GM21576 (cell line): Measurements from ENCODE around the gene COMT.

Experiments
- ATAC-seq: cut with Tn5 transposase; IDR thresholded peaks from one replicate; pipeline ENCODE4 v1.9.1; 2021; ENCODE audit warnings: mild to moderate bottlenecking, moderate library complexity; ENCODE audit not compliant: unreplicated experiment

COMT gene

DNA sequence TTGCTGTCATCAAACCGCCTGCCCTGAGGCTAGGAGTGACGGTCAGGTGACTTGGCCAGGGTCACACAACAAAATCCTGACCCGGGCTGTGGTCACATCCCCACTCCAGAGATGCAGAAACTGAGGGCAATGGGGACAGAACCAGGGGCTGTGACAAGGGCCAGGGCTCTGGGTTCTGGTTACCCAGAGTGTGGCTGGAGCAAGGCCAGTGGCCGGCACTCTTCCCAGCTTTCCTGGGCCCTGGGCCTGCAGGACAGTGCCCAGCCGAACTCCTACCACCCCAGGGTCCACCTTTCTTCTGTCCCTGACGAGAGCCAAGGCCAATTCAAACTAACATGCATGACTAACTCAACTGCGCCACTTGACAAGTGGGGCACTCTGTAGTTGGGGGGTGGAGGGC is 39.2 kb downstream of the COMT start:
- no peak for ATAC-seq

DNA sequence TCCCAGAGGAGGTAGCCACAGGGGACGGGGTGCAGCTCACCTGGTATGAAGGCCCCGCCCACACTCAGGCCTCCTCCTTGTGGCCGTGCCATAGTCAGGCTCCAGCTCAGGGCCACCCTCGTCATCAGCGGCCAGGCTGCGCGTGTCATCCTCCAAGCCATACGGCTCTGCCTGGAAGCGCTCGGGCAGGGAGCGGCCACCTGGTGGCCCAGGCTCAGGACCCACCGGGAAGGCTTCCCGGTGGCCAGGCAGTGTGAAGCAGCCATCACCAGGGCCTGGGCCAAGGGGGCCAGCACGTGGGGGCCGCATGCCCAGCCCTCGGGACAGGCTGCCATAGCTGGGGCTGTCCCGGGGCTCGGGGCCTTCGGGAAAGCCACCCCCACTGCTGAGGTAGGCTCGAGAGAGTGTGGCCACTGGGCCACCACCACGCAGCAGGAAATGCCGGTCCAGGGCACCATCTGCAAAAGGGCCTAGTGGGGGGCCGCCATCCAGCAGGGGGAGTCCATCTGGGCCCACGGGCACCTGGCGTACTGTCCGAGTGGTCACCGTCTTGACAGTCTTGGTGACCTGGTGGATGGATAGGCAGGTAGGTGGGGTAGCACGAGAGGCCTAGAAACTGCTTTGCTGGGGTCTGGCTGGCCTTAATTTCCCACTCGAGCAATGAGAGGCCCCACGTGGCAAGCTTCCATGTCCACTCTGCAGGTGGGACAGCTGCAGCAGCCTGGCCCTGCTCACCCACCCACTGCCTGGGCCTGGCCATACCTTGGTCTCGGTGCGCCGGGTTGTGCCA is 39.8 kb downstream of the COMT start:
- no peak for ATAC-seq

DNA sequence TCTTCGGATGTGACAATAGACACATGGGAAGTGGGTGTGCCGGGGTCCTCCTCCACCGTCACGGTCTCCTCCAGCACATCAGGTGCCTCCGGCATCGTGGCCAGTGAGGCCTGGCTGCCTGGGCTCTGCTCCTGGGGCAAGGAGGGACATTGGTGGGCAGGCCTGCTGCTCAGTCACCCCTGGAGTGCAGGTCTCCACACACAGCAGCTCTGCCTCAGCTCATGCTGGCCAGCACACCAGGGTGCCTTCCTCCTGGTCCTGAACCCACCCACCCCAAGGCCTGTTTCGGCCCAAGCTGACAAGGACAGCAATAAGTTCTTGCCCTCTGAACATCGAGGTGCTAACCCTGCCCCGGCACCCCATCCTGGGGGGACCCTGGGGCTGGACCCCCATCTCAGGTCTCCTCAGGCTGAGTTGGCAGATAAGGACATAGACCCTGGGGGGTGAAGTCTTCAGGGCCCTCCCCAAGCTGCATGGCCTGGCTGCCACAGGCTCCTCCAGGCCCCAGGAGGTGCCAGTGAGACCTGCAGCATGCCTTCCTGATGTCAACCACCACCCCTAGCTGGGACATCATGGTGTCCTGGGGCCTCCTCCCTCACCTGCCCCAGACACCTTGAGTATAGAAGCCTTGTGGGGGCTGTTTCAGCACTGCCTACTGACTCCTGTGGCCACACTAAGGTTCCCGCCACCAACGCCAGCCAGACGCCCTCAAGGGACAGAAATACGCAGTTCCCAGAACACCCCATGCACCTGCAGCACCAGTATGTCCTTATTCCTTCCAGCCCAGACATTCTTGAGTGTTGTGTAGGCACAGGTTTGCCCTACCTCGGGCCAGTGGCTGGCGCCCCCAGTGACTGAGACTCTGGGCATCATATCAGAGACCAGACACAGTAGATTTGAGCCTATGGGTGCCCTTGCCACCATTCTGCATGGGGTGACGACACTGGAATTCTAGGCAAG is 40.7 kb downstream of the COMT start:
- no peak for ATAC-seq

DNA sequence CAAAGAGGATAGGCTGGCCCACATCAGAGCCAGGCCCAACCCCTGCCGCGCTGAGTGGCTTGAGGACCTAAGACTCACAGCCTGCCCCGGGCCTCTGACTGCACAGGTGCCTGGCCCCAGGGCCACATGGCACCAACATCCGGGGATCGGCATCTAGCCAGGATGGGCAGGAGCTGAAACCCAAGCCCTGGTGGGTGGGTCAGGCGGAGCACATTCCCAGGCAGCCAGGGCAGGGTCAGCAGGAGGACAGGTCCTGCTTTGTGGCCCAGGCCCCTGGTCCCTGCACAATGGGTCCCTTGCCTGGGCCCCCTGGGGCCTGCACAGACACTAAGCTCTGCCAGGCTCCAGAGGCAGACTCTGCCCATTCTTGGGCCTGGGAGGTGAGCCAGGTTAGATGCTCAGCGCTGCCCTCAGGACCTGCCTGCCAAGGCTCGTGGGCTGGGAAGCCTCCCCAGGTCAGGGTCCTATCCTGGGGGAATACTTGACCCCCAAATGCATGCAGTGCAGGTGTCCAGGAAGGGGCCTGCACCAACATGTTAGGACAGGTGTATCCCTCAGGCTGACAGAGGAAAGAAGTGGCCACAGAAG is 41.5 kb downstream of the COMT start:
- ATAC-seq = no peak

DNA sequence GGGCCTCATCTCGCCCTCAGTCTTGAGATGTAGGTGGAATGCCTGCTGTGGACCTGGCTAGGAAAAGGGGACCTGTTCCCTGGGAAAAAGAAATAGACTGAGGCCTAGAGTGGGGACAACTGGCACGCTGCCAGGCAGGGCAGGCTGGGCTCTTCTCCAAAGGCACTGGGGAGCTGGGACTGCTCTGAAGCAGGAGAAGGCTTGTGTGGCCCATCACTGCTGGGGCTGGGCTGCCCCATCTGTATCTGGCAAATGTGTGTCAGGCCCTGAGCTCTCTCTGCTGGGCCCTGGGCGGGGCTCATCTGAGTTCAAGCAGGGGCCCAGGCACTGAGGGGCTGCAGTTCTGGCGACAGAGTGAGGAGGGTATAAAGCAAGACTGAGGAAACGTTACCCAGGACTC is 42.2 kb downstream of the COMT start:
- ATAC-seq = no peak

DNA sequence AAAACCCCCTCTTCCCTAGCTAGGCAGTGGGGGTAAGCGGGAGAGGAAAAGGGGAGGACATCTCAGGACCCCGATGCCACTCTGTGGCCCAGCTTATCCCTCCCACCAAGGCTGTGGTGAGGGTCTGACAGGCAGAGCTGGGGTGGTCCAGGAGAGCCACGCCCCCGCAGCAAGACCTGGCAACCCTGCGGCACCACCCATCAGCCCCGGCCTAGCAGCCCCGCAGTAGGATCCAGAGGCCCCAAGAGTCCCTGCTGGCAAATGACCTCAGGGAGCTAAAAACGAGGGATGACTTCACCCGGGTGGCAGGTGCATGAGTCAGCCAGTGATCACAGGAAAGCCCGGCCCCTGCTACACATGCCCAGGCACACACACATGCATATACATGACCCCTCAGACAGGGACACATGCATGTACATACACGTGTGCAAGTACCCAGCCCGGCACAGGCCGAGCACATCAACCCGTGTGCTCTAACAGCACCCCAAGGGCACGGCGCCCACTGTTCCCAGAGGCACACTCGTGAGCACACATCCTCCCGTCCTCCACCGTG is 42.7 kb downstream of the COMT start:
- no peak for ATAC-seq

DNA sequence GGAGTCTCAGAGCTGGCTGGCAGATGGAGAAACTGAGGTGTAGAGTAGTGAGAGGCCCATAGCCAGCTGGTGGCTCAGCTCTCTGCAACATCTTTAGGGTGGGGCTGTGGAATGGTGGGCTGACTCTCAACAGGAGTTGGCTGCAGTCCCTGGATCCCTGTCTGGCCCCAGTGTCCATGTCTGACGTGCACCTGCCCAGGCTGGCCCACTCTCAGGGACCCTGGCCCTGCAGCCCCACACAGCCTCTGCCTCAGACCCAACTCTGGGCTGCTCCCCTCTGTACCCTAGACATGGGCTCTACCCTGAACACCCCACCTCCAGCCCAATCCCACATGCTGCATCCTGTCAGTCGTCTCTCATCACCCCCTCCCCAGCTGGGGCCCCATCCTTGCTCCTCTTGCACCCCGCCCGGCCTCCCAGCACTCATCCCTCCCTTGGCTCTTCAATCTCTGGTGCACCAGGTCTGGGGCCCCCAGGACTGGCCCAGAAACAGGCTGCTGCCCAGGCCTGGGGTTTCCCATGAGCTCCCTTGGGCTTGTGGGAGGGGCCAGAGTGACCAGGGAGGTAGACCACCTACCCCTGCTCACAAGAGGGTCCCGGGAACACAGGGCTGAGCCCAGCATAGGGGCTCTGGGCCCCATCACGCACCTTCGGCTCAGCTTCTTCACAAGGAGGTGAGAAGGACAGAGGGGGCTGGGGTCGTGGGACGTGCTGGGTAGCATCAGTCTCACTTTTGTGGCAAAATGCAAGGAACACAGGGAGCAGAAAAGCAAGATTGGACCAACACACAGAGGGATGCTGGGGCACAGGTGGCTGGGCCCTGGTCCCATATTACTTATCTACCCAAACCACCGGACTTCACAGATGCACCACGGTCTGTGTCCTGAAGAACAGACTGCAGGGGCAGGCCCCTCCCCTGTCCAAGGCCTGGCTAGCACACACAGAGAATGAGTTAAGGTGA is 43.6 kb downstream of the COMT start:
- ATAC-seq = no peak

DNA sequence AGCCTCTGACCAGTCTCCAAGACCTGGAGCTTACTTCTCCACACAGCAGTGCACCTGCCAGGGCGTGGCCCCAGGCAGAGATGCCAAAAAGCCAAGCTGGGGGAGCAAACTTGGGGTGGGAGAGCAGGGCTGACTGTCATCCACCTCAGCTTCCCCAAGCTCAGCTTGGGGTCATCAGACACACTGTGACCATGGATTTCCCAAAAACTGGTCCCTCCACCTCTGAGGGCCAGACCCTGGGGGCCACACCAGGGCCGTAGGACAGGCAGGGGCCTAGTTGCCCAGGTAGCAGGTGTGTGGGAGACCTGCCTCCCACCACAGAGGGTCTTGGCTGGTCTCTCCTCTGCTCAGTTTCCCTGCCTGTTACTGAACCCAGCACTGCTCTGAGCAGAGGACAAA is 44.4 kb downstream of the COMT start:
- ATAC-seq = no peak

DNA sequence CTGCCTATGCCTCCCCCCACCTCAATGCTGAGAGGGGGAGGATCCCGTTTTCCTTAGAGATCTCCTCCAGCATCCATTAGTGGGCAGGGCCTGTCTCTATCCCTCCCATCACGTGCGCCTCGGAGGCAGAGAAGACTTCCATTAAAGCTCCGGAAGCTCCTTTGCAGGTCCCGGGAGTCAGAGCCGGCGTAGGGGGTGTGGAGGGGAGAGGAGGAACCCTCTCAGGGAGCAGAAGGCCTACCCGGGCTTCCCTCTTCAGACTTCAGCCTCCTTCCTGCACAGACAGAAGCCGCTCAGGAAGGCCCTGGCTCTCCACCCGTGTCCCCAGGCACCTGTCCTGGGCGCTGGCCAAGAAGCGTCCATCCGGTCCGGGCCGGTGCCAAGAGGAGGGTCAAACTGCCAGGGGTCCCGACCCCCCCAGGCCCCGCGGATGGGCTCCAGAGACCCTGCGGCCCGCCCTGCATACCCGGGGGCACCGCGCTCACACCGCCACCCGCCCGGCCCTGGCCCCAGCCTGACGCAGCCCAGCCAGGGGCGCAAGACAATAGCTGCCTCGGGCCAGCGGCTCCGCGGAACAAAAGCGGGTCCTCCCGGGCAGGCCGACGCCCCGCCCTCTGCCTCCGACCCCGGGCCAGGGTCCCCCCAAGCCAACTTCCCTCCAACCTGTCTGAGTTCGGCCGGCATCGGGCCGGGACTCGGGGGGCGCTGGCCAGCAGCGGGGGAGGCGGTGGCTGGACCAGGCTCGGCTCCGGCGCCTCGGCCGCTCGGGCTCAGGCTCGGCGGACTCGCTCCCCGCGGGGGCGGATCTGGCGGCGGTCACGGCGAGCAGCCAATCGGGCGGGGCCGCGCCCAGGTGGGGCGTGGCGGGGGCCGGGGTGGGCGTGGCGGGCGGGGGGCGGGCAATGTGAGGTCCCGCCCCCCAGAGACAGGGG is 45.1 kb downstream of the COMT start:
- no peak for ATAC-seq

DNA sequence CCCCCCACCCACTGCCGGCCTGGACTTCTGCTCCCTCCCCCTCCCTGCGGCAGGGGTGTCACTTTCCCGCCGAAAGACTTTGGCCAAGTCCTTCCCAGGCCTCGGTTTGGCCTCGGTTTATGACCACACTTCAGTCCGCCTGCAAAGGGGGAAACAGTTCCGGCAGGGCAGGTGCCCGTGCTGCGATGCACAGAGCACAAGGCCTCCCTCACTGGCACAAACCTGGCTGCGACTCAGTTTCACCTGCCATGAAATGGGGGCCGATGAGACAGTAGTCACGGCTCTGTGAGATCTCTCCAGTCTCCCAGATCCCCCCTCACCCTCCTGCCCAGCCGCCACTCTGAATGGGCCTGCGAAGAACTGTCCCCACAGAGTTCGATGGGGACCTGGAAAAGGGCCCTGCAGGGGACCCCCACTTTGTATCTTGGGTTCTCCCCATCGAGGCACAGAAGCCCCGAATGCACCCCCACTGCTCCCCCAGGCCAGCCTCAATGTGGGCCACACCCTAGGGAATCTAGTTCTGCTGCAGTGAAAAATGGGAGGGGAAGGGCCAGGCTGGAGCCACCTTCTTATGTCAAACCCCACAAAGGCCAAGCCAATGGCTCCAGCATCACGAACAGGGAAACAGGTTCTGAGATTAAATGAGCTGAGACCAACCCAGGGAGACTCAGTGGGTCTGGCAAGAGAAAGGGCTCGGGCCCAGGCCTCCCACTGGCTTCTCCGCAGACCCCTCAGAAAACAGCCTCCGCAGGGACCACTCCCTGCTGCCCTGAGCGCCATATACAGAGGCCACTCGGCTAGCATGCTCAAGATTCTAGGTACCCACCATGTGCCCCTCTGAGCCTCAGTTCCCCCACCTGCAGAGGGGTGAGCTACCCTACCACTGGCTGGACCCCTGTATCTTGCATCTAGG is 46.1 kb downstream of the COMT start:
- no peak for ATAC-seq

DNA sequence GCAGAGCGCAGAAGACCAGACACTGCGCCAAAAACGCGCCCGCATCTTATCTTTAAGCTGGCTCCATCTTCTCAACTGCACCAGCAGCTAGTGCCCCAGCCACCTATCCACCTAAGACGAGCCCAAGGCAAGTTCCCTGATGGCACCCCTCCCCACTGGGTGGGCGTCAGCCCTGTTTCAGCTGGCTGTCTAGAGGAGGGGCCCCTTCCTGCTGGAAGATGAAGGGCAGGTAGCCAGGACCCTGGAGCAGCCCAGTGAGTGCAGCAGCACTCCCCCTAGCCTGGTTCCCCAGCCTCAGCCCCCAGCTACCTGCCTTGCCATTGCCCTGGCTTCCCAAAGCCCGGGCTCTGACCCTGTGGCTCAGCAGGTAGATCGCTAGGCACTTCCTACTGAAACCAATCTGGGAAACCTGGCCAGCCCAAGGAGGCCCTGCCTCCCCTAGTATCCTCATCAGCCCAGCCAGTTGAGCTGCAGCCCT is 46.8 kb downstream of the COMT start:
- ATAC-seq = no peak

DNA sequence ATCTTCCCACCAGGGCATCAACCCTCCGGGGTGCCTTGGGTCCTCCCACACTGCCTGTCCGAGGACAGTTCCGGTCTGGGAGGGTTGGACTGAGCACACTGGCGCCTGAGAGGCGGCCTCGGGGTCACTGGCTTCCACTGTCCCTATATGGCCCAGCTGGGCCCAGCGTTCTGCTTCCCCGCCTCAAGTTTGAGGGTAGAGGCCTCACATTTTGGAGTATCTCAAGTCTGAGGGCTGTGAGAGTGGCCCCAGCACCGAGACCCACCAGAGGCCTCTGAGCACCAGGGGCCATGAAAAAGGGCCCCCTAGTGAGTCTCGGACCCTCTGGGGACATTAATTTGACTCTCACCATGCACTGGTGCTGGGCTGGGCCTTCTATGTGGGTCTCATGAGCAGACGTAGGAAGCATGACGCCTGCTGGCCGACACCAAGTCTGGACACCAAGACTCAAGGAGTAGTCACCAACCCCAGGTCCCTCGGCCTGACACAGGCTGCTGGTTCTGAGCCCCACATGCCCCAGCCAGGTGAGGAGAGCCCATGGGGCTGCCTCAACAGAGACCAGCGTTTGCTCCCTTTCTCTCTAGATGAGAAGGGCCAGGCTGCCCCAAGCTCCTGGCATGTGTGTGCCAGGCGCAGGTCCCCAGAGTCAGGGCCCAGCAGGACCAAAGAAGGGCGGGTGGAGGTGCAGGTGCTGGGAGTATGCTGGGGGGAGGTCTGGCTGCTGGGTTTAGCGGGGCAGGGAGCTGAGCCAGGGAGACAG is 47.6 kb downstream of the COMT start:
- no peak for ATAC-seq

DNA sequence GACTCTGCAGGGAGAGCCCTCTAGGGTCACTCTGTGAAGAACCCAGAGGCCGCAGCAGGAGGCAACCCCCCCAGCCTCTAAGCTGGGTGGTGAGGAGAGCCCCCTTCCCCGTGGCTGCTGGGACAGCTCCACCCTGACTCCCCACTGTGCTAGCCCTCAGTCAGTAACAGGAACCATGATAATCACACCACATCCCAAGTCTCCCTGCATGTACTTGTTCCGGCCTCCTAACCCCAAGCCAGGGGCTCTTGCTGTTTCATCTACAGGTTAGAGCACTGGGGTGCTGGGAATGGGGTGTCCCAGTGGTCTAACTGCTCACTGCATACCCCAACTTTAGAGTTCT is 48.1 kb downstream of the COMT start:
- ATAC-seq = no peak

DNA sequence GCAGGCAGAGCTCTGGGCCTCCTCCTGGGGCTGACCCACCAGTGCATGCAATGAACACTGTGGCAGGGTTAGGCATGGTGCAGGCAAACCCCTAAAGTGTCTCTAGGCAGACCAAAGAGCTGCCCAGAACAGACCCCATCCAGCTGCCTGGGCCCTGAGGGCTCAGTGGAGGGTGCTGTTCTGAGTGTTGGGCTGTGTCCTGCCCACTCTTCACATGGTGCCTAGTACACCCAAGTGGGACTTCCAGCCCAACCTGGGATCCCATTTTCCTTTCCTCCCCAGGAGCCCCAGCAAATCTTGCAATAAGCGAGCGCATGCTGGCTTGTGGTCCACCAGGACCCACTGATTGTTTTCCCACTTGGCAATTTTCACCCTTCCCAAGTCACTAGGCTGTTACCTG is 48.6 kb downstream of the COMT start:
- ATAC-seq = no peak

DNA sequence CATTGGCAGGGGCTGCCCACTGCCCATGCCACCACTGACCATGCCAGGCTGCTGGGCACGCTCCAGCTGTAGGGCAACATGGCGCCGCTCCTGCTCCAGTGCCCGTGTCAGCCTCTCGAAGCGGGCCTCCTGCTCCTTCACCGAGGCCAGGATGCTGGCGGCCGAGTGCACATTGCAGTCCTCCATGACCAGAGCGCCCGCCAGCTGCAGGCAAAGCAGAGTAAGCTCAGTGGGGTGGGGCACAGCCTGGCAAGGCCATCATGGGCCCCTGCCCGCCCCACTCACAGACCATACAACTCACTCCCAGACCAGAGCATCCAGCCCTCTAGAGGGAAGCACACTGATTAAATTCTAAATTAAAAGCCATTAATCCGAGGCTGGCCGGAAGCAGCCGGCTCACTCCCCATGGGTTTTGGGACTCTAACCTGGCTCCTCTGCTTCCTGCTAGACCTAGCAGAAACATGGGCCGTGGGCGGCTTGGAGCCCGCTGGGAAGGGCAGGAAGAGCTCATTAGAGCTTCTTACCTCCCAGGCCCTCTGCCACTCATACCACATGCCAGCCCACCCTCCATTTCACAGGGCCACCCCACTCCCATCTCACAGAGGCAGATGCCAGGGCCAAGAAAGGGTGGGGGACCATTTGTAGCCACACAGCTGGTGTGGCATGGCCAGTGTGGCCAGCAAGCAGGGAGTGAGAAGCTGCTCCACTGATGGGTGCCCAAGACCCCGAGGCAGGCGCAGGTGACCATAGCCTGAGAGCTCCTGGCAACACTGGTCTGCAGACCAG is 49.2 kb downstream of the COMT start:
- no peak for ATAC-seq

DNA sequence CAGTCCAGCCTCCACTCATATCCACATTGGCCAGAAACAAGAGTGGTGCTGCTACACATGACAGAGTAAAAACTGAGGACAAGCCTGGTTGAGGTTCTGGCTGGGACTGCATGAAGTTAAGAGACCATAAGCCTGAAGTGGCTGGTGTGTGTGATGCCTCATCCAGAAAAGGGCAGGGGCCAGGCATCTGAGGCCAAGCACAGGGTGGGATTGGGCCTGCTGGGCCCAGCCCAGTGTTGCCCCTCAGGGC is 49.7 kb downstream of the COMT start:
- ATAC-seq = no peak
